HG03280 (cell line): ENCODE data around the gene HCFC1.

ENCODE experiments used
- ATAC-seq: cut with Tn5 transposase; IDR thresholded peaks from one replicate; pipeline ENCODE4 v1.9.1; 2021; ENCODE audit warnings: mild to moderate bottlenecking, moderate library complexity; ENCODE audit not compliant: unreplicated experiment

Gene HCFC1

DNA sequence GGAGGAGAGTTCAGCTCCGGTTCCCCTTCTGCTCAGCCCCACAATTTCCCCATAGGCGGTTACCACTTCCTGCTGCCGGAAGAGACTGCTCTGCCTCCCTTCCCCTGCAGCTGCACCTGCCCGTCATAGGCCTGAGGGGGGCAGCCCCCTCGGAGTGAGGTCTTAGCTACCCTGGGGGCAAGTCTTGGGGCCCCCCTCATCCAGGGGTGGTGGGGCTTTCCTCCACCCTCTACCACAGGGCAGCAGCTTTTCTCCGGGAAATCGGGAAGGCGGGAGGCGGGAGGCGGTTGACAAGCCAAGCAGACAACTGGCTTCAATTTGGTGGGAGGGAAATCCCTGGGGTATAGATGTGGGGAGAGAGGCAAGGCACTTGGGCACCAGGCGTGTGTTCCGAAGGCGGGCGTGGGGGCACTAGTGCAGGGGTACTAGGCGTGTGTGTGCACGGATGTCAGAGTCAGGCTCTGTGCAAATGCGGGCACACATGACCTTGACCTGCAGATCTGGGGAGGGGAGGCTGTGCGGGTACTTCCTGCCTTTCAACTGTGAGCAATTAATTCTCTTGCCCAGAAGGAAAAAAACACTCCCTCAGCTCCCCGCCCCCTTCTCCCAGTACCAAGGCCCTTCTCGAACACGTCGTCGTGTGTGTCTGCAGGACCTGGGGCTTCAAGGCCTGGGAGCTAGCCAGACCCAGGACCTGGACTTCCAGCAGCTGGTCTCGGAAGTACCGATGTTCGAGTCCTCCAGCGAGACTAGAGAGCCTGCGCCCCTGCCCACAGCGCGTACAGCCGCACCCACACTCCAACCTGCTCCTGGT, 44.6 kb downstream of the HCFC1 start:
- peak; percentile 40 for ATAC-seq

DNA sequence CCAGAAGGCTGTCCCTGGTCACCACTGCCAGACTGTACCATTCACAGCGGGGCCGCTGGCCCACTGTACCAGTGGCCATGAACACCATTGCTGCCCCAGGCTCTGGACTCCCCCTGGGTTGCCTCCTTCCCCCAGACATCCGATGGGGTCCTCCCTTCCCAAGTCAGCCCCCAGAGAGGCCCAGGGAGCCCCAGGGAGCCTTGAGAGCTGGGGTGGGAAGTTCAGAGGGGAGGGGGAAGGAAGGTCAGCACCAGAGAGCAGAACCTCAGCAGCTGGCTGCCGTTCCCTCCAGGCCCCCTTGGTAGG, 45.1 kb downstream of the HCFC1 start:
- no peak for ATAC-seq

DNA sequence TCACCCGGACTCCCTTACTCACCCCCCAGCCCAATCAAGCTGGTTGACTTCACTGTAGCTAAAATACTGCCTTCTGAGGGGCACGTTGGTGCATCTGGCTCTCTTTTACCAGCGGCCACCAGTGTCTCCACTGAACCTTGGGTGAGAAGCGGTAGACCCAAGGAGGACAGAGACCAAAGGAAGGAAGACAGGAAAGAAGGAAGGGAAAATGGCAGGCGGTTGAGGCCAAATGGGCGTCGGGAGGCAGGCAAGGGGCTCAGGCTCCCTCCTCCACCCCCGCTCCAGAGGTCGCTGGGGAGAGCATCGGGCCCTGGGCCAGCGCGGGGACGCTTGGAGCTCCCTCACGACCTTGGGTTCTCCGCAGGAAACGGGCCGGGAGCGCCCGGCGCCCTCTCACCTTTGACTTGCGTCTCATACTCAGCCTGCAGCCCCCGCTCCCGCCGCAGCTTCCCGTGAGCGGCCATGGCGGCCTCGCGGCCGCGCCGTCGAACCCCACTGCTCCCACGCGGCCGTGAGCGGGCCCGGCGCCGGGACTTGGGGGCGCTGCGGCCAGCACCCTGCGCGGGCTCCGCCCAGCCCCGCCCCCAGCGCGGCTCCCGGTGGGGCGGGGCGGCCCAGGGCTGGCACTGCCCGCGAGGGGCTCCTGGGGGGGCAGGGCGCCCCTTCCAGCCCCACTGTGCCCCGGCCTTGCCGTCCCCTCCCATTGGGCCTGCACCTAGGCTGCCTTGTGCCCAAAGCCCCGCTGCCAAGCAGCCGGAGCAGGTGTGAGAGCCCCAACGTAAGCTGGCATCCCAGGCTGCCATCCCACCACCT, 45.7 kb downstream of the HCFC1 start, which contains the start of gene ARHGAP4:
Gene ARHGAP4 (minus strand): TSS at position 526 of the 813 bp plus-strand sequence. CDS start 62 bp downstream, at position 464.
- ATAC-seq = no peak

DNA sequence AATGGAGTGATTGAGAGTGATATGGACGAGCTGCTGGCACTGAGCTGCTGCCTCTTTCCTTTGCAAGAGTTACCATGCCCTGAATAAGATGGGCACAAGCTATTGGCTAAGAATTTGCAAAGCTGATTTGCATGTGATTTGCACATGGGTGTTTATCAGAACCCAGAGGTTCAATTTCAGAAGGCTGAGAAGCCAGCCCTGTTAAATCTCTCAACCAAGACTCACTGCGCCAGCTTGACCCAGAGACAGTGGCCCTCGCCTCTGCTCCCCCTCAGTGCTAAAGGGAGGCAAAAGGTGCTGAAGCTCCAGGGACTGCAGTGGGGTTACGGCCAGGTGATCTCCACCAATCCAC, 46.3 kb downstream of the HCFC1 start:
- ATAC-seq = no peak

DNA sequence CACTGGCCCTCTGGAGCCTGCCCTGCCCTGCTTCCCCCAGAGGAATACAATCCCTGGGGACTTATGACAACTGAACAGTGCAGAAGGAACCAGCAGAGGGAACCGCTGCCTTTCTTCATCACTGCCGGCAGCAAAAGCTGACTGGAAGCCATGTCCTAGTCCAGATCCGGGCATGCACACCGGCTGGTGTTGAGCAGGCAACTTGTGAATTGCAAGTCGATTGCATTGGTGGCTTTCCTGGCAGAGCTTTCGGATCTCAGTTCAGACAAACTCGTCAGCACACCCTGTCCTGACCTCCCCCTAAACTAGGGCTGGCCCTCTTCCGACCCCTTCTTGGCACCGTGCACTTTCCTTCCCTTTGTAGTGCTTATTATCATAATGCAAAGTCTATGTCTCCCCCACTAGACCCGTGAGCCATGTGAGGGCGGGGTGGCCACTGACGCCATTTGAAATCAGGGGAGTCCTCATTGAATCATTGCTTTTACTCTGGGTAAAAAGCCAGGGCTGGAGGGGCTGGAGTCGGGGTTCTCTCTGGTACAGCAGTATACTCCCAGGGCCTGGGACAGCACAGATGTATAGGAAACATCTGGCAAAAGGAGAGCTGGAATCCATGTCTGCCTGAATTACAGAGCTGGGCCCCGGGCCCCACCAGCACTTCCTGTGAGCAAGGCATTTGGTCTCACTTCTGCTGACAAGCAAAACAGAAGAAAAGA, 47.3 kb downstream of the HCFC1 start:
- ATAC-seq = no peak

DNA sequence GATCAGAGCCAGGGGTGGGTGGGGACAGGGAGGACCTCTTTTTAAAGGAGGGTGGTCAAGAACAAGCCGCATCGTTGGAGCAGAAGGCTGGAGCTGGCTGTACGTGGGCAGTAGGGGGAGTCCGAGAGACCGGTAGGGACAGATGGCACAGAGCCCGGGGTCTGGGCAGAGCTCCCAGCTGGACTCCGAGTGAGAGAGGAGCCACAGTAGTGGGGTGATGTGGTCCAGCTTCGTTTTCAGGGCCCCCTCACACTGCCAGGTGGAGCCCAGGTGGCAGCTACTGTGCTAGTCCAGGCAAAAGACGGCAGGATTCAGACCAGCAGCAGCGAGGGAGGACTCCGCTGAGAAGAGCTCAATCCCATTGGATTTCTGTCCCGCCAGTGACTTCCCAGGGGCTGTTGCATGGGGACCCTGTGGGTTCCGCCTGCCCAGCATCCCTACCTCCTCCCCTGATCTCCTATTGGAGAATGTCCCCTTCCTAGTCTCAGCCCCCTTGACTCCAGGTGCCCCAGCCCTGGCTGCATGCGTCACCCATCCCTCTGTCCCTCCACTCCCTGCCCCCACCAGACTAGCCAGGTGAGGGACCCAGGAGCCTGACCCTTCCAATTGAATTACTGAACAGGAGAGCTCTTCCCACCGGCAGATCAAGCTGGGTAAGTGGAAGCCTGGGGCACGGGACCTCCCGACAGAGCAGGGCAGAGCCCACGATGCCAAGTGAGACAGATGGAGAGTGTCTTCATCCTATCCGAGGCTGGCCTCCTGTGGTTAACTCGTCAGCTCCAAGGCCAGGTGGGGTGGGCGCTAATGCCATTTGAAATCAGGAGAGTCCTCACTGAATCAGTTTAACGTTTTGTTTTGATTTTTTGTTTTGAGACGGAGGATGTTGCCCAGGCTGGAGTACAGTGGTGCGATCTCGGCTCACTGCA, 48.4 kb downstream of the HCFC1 start:
- no peak for ATAC-seq

DNA sequence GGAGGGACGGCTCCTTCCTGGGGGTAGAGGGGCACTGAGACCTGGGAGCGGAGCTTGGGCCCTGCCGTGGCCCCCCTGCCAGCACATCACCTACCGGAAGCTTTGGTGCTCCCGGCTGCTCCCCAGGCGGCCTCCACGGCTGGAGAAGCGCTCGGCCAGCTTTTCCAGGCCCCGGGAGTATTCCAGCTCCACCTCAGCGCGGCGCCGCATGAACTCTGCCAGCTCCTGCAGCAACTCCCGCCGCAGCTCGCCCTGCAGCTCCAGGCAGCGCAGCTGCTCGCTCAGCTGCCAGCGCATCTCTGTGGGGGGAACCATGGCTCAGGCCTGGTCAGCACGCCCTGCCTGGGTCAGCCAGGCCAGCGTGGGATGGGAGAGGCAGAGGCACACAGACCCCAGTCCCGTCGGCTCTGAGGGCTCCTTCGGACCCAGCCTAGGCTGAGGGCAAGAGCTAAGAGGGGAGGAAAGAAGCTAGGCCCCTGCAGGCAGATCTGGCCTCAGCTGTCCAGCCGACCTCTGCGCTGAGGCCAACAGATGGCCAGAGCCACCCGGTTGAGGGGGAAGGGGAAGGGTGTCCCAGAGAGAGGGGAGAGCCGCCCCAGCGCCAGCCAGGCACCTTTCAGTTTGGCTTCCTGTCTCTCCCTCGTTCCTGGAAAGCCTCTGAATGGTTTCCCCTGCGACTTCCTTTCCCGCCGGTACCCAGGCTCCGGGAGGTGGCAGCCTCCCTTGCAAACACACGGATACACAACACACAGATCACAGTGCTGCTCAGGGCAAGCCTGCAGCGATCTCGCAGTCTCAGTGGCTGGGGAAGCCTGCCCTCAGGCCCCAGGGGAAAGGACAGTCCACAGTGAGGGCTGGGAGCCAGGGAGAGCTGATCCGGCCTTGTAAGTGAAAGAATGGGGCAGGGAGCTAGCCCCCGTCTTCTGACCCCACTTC, 49.8 kb downstream of the HCFC1 start:
- no peak for ATAC-seq

DNA sequence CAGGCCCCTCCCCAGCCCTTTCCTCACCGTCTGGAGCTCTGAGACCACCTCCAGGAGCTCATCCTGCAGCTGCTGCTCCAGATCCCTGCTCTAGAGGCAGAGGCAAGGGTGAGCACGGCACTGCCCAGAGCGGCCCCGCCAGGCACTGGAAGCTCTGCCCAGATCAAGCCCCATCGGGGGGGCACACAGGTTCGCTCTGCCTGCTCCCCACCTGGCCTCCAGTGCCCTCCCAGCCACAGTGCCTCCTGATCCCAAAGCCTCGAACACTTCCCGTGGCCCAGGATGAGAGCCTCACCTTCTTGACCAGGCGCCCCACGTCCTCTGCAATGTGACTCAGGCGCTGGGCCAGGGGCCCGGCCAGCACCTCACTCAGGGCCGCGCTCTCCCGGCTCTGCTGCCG, 50.5 kb downstream of the HCFC1 start:
- no peak for ATAC-seq

DNA sequence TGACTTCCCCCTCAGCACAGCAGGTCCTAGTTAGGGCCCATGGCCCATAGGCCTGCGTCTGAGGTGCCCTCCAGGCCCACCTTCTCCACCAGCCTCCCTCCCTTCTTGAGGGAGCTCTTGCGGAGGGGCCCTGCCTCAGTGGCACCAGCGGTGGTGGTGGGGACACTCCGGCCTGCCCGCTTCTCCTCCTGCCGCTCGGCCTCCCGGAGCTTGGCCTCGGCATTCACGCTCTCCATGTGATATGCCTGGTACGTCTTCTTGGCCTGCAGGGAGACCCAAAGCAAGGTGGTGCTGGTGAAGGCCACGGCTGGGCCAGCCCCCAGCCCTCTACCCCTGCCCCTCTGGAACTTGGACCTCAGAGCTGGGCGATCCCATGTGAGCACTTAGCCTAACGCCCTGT, 51.1 kb downstream of the HCFC1 start:
- ATAC-seq = no peak

DNA sequence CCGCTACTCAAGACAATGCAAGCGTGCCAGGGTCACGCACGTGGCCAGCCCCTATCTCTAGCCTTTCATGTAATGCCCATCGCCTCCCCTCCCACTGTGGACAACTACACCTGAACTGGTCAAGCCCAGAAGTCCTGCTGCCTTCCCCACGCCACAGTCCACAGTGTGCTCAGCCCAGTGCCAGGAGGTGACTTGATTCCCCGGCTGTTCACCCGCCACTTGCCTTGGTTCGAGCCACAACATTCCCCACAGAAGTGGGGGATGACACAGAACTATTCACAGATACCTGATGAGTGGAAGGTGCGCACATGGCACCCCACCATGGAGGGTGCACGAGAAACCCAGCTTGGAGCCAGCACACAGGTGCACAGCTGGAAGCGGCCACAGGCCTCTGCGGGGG, 52.3 kb downstream of the HCFC1 start:
- no peak for ATAC-seq

DNA sequence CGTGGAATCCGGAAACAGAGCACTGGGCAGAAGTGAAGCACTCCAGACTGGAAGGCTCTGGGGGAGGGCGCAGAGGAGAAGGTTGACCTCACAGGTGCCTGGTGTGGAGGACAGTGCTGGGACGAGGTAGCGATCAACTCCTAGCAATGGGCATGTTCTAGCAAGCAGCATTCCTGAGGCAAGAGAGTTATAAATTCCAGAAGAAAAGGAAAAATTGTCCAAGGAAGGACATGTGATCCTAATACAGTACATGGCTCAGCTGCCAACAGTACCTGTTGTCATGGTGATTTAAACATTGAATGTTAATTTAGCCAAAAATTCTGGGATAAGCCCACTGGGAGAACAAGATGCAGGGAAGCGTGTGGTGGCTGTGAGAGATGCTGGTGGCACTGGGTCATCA, 53.7 kb downstream of the HCFC1 start:
- no peak for ATAC-seq

DNA sequence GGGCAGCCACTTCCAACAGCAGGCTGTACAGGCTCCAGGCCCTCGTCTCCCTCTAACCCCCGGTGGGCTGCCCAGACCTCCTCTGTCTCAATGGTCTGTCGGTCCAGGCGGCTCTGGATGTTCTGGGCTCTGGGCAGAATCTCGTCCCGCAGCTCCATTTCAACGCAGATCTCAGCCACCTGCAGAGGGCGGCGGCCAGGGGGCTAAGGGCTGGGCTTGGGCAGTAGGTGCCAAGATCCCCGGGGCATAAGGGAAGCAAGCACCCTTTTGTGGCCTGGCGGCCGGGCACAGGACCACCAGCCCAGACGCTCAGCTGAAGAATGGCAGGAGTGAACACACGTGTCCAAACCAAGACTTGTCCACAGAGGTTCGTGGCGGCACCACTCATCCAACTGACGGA, 57.9 kb downstream of the HCFC1 start:
- ATAC-seq = no peak

DNA sequence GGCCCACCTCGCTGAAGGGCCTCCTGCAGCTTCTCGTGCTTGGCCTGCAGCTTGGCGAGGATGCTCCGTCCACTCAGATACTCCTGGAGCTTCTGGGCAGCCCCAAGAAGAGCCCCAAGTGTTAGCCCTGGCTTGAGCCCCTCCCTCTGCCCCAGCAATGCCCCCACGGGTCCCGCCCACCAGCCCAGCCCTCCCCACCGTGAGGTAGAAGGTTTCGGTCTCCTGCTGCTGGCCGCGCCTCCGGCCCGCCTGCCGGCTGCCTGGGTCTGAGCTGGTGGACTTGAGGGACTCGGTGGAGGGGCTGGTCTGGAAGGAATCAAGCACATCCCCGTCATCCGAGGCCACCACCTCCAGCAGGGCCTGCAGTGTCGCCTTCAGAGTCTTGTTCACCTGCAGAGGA, 58.4 kb downstream of the HCFC1 start:
- ATAC-seq = no peak

DNA sequence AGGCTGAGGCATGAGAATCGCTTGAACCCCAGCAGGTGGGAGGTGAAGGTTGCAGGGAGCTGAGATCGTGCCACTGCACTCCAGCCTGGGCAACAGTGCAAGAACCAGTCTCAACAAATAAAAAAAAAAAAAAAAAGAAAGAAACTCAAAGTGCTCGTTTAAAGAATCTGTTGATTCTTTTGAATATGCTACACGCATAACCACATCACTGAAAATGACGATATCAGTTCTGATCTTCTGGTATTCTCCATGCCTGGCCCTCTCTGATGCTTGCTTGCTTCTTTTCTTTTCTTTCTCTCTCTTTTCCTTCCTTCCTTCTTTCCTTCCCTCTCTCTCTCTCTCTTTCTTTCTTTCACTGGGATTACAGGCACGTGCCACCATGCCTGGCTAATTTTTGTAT, 59.8 kb downstream of the HCFC1 start:
- ATAC-seq = no peak

DNA sequence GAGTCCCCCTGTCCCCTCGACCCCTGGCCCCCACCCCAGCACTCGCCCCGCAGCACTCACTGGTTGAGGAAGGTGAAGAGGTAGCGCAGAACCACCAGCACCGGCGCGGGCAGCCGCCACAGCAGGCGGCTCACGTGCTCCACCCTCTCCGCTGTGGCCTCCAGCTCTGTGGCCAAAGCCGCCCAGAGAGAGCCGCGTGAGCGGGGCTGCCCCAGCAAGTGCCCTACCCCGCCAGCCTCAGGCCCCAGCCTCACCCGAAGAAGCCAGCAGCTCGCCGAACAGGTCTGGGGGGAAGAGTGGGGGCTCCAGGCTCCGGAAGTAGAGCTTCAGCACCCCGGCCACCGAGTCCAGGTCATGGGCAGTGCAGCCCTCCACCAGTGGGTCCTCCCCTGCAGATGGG, 61.2 kb downstream of the HCFC1 start:
- ATAC-seq = no peak

DNA sequence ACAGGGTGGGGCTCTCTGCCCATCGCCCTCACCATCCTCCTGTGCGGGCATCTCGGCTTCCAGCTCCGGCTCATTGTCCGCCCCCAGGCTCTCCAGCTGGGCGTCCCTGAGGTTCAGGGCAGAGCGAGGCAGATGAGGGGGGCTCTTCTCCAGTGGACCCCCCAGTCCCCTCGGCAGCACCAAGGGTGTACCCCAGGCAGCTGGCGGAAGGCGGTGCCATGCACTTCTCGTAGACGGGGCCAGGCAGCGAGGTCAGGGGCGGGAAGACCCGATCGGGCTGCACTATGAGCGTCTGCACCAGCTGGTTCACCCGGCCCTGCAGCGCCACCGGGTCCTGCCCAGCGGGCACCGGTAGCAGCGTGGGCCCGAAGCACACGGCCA, 61.6 kb downstream of the HCFC1 start:
- ATAC-seq = no peak

DNA sequence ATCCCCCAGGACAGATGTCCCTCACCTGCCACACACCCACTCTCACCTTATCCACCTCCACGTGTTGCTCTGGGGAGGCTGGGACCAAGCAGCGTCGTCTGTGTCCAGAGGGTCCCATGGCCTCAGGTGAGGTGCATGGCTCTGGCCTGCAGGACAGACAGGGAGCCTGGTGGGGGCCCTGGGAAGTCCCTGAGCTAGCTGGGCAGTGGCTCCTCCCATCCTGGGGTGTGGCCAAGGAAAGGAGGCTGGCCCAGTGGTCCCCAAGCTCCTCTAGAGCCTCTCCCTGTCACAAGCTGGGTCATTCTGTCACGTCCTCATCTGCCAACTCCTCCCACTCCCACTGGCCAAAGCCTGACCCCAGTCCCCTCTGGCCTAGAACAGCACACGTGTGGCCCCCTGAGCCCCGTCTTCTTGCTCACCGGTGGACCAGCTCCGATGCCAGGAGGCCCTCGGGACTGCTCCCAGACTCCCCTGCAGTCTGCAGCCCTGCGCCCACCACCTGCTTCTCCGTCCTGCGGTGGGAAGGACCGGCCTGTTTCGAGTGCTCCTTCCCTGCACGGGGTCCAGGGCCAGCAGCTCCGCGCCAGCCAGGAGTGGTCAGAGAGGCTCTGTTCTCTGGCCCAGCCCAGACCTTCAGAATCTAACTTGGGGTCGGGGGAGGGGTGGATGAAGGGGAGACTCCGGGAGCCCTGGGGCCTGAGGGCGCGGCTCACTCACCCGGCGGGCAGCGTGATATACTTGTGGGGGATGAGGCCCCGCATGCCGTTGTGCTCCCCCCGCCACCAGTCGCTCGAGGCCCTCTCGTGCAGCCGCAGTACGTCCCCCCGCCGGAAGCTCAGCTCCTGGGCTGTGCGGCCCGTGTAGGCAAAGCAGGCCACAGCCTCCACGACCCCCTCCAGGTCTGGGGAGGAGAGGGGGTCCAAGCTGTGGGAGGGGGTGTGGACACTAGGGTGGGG, 62.3 kb downstream of the HCFC1 start:
- ATAC-seq = no peak

DNA sequence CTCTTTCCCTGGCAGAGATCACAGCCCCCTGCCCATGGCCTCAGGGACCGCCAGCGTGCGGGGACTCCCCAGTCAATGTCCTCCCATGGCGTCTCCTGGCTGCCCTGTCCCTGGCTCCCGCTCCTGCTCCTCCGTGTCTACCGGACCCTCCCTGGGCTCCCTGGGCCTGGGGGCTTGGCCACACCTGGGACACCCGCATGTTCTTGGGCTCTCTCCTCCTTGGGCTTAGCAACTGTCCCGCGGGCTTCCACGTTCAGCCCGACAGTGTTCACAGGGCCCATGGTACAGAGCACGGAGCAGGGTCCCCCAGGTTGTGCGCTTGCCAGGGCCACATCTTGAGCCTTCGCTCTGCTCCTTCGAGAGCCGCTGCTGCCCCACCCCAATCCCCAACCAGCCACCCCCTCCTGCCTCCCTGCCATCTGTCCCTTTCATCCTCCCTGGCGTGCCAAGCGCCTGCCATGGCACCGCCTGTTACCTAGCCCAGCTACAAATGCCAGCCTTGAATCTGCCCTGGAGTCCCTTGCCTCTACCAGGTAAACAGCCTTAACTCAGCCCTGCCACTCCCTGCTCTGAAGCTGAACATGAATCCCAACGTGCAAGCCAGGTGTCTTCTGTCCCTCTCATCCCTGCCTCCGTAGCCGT, 63.3 kb downstream of the HCFC1 start:
- no peak for ATAC-seq
